Epithelial cell of alveolus of lung (primary cell): Measurements from ENCODE around the gene FAM180A. TPM values are rescaled to one million over a fixed set of nuclear protein-coding genes. Genes with fewer than 3 reads are reported as not detected.

Experiments
- total RNA-seq: library from RNA; depleted of rRNA; stranded (reverse); fragments of >200 nt; gene quantifications from 2 replicates; pipeline ENCODE4 v1.2.1, GENCODE V29; 2015

FAM180A gene
- 3.6 TPM in 1 of 2 replicates, not detected in the other for total RNA-seq

DNA sequence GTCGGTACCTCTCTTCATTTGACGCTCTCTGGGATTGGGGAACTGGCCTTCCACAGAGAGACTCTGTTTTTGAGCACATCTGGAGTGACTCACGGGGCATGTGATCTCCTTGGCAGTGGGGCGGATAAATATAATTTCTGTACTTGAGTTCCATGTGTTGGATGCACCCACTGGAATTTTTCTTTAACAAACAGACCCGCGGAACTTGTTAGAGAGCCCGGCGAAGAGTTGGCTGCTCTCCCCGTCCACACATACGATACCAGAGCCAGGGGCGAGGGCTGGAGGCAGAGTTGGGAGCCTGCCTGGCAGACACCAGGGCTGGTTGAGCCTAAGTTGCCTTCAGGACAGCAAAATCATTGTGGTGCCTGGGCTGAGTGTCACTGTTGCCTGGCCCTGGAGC is at the start of gene FAM180A:
Gene FAM180A, minus strand, starts transcription at position 44 of the 400 bp plus-strand sequence. CDS start 233 bp downstream, outside the sequence.

DNA sequence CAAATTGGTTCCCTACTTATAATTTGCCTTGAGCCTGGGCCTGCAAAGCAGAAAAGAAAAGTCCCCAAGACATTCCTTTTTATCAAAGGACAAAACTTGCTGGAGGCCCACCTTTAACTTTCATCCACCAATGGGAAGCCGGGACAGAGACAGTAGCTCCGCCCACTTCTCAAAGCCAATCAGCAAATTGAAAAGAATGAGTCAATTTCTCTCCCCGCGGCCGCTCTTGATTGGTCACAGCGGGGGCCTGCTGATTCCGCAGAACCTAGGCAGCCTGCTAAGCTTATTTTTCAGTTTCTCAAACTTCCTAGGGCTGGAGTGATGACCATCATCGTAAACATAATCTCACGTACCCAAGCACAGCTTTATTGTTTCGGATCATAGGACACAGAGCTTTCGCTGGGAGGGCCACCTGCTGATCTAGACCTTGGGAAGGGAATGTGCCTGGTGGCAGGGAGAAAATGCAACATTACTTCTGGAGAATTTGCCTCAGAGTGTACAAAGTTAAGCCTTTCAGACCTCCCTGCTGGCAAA is 20.4 kb downstream of the FAM180A start, which contains the start of gene SLC13A4:
Gene SLC13A4, minus strand, starts transcription at position 51 of the 534 bp plus-strand sequence. CDS start 690 bp downstream, outside the sequence.

Other genes starting within 250 kb of the FAM180A start
- gene CNOT4, start 238.7 kb downstream of the FAM180A start, total RNA-seq: 7.2 and 15.4 TPM in 2 replicates
- gene NUP205, start 190.9 kb downstream of the FAM180A start, total RNA-seq: 38.2 and 51.5 TPM in 2 replicates
- 19.9 and 24.3 TPM in 2 replicates for gene STMP1, start 86.3 kb downstream of the FAM180A start, total RNA-seq
- not detected in 2 replicates for gene SLC13A4, start 20.6 kb downstream of the FAM180A start, total RNA-seq
- 126 and 142 TPM in 2 replicates for gene MTPN, start 228.5 kb upstream of the FAM180A start, total RNA-seq